NK-92 treated with Interleukin-12 subunit alpha and Interleukin-12 subunit beta, amount 100 ng/mL, for 24 hours (cell line): ENCODE measurements around the gene DDX10.

Source experiments
- DNase-seq: peaks from one replicate; lab custom pipeline; 2025; lab: John Stamatoyannopoulos, UW

Gene DDX10

GRCh38 chr11:108984523-108984922, 319.7 kb downstream of the DDX10 start:
- no peak for DNase-seq

GRCh38 chr11:108985236-108985944, 320.5 kb downstream of the DDX10 start:
- DNase-seq: no peak

- DNase-seq: no peak
Observed at GRCh38 chr11:108985945-108986279, 321.0 kb downstream of the DDX10 start.
